Stimulated activated CD4-positive, alpha-beta T cell treated with anti-CD3 and anti-CD28 coated beads, Interleukin-2, amount 100 ng/mL, for 48 hours (primary cell): ENCODE results near the gene BEND4.
A peak's percentile ranks its signal among the peaks of the same experiment; 100 is the strongest.
"Not testable (repeated sequence)": the region's sequence is repeated elsewhere in the genome, so short reads cannot be mapped to it uniquely, and the experiment has no call there.

Experiments
- DNase-seq, 2 donors: peaks; one replicate each; pipeline ENCODE4 v3.0.0-alpha.2; 2020

BEND4 gene

DNA sequence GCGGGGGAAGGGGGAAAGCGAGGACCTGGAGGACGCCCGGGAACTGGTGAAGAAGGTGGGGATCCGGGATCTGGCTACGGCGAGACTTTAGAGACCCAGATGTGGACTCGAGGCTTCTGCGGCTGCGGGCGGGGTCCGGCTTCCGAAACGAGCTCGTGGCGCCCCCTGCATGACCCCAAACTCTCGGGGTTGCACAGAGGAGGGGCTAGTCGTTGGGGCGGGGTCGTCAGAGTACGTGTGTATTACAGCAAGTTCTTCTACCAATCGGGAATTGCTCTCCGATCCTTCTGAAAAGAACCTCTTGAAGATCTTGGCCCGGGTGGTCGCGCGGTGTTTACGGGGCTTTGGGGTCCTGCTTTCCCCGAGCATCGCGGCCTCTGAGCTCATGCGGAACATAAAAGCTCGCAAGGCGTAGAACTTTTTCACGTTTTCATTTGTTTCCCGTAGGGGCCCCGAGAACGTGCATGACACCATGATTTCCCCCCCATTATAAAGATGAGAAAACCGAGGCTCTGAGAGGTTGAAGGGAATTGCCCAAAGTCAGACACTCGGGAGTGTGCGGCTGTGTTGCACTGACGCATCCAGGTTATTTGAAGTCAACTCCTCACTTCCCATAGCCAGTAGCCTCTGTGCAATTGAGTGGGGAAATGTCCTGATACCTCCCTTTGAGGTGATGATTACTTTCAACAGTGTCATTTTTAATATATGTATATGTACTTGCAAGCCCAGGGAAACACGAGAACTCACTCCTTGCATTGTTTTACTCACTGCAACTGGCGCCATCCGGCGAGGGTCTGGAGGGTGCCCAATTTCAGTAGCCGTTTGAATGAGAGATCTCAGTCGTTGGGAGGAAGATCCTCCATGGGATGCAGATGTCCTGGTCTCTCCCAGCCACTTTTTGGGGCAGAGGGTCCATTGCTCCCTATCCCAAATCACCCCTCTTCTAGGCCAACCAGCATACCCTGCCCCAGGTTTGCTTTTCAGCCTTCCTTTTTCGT lies at the start of gene BEND4:
BEND4 (minus strand) TSS at position 149 of the 998 bp plus-strand sequence. CDS start 512 bp downstream, outside the sequence.
- DNase-seq, result no peak

- no peak for DNase-seq
Measured at GRCh38 chr4:42197341-42197740, 44.9 kb upstream of the BEND4 start.

GRCh38 chr4:42172921-42173320 lies 20.5 kb upstream of the BEND4 start:
- no peak for DNase-seq

GRCh38 chr4:42172128-42172790 lies 19.8 kb upstream of the BEND4 start:
- no peak for DNase-seq

GRCh38 chr4:42167709-42168108 lies 15.3 kb upstream of the BEND4 start:
- no peak for DNase-seq

GRCh38 chr4:42166186-42166585 lies 13.7 kb upstream of the BEND4 start:
- not testable (repeated sequence) for DNase-seq

DNA sequence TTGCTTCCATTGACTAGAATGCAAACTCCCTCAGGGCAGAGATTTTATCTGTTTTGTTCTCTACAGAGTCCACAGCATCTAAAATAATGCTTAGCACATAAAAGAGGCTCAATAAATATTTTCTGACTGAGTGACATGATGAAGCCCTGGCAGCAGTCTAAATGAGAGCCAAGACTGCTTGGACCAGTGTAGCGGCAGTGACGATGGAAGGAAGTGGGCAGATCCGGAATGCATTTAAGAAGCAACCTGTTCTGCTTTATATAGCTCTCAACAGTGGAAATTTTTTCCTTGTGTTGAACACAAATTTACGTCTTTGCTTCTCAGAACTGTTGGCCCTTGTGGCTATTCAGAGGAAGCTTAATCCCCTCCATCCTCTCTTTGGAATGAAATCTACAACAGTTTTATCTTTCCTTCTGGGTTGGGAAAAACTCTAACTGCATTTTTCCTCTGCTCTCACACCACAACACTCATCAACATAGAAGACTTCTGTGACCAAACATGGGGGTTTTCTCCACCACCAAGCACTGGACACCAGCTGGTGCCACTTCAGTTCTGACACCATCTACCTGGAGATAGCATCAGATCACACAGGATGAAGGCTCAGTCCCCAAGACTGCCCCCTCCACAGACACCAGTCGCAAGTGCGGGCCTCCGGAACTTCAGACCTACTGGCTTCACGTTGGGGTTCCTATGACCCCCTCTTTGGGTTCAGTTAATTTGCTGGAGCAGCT lies 7.0 kb upstream of the BEND4 start:
- no peak for DNase-seq

DNA sequence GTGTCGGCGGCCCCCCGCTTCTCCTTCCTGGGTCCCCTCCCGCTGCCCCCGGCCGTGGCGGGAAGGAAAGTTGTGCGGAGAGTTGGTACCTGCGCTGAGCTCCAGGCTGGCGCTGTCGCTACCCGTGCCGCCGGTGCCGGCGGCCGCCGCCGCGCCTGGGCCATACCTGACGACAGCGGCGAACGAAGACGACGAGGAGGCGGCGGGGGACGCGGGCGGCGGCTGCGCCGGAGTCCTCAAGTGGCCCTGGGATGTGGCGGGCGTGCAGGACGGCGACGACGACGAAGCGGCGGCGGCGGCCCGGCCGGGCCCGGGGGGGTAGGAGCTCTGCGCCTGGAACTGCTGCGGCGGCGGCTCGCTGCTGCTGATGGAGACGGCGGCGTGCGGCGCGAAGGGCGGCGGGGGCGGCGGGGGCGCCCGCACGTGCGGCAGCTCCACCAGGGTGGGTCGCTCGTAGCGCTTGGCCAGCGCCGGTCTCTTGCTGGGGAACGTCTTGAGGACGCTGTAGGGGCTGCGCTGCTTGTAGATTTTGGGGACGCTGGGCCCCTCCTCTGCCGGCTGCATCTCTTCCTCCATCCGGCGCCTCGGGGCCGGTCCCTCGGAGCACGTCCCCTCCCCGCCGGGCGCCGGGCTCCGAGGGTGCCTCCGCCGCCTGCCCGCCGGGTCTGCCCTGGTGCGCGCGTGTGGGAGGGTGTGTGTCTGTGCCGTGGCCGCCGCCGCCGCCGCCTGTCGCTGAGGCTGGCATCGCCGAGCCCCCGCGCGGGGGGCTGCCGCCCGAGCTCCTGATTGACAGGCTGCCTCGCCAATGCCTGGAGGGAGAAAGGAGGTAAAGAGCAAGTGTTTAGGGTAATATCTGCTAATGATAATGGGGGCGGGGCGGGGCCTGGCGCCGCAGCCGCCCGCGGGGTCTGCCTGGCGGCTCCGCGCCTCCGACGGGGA lies 618 bp downstream of the BEND4 start:
- peak in 1 of 2 donors; percentile 13 for DNase-seq

GRCh38 chr4:42150653-42151567 lies 1.5 kb downstream of the BEND4 start:
- no peak for DNase-seq

GRCh38 chr4:42149004-42149403 lies 3.5 kb downstream of the BEND4 start:
- DNase-seq, result no peak

DNA sequence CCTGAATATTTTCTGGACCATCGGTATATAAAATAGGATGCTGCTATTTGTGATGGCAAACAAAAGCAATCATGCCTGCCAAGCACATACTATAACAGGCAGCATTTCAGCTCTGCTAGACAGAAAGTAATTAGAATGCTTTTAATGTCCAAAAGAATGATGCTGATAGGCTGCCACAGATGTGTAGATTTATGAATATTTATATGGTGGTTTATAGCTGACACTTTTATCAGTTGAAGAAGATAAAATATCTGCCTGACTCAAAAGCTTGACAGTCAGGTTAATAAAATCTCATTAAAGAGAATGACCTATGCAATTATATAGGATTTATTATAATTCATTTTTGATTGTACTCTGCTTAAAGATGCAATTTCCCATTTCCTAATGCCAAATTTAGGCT lies 4.0 kb downstream of the BEND4 start:
- DNase-seq, result no peak

GRCh38 chr4:42144028-42144427 lies 8.4 kb downstream of the BEND4 start:
- no peak for DNase-seq

- DNase-seq, result no peak
Measured at GRCh38 chr4:42142591-42142990, 9.9 kb downstream of the BEND4 start.

DNA sequence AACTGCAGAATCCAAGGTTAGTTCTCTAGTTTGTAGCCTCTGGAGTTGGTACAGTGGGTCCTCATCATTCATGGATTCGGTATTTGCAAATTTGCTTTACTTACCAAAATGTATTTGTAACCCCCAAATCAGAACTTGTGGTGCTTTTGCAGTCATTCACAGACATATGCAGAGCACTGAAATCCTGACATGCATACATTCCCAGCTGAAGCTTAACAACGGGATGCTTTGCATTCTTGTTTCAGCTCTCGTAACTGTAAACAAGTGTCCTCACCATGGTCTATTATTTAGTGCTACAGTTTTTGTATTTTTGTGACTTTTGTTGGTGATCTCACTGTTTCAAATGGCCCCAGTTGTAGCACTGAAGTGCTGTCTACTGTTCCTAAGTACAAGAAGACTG lies 16.1 kb downstream of the BEND4 start:
- DNase-seq, result no peak

DNA sequence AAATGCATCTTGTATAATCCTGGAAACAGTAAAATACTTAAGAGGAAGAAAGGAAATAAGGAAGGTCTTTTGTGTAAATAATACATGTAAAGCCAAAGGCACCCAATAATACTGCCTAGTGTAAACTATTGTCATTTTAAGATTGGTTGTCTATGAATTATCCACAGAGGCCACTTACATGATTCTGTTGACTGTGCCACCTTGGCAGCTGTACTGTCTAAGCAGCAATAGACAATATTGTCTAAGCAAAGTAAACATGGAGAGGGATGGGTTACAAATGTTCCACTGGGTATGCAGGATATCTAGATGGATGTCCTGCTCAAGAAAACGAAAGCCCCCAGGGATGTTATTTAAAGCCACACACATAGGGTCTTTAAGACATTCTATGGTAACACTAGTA lies 19.4 kb downstream of the BEND4 start:
- DNase-seq, result no peak

GRCh38 chr4:42132099-42132498 lies 20.4 kb downstream of the BEND4 start:
- no peak for DNase-seq

DNA sequence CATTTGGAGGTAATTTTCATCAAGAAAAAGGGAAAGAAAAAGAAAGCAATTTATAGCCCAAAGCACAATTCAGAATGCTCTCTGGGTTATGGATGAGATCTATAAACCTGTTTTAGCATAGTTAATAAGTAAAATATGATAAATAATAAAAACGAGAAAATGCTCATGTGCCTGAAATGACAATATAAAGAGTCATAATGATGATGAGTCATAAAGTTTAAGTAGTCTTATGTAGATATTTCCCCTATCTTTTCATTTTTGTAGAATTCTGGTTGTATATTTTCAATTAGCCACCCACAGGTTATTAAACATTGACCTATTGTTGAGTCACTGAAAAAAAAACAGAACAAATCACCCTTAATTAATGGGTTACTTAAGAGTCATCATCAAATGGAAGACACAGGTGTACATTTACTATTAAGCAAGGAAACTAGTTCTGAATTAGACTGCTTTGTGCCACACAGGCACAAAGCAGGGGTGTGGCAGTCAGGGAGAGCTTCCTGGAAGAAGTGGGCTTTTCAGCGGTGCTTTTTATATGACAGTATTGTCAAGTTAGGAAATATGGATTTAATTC lies 29.3 kb downstream of the BEND4 start:
- DNase-seq, result no peak

DNA sequence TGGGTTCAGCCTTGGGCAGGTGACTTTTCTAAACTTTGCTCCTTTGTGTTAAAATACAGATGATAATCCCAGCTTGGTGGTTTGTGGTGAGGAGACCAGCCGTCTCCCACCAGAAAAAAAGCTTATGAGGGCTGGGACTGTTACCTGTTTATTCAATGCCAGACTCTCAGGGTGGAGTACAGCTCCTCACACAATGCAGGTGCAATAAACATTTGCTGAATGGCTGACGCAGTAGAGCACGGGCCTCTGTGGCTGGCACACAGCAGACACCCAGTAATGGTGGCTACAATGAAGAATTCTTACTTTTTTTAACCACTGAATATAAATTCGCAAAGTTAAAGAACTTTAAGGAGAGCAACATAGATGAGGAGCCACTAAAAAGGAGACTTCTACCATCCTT lies 30.2 kb downstream of the BEND4 start:
- no peak for DNase-seq

DNA sequence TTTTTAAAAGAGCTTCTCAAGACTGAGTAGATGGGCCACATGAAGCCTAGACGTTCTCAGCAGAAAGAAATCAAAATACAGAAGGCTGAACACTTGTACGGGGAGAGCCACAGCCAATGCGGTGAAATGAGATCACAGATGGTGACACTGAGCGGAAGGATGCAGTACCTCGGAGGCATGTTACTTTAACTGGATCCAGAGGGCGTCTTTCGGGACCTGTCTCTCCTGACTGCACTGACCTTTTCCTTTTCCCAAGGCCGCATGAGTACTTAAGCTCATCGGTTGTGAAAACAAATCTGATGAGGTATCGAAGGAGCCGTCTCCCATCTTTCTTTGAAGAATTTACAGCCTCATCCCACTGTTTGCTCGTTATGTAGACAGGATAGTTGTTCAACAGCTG lies 32.6 kb downstream of the BEND4 start:
- DNase-seq, result no peak

DNA sequence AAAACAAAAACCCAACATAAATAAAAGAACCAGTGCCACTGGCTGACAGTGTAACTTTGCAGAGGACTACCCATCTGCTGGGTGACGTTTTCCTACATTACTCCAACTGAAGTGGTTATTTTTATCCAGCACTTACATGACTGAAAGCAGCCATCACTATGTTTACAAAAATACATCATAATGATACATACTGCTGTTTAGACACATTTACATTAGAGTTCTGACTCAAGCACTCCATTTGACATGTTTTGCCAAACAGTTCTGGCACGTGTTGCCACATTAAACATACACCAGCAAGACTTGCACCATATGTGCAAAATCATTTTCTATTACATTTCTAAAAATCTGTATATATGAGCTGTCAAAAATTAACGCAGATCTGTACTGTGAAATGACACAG lies 39.6 kb downstream of the BEND4 start:
- no peak for DNase-seq

GRCh38 chr4:42104521-42104920 lies 47.9 kb downstream of the BEND4 start:
- no peak for DNase-seq
